GM20000 (cell line): Measurements from ENCODE around the gene PPP1R27.

Source experiments
- DNase-seq: peaks from one replicate; pipeline ENCODE4 v3.0.0; 2012; ENCODE audit warnings: low spot score
- TF ChIP-seq, protein P1 (sequence below): IDR thresholded peaks from 2 replicates; pipeline ENCODE4 v1.5.1; 2012; ENCODE audit warnings: mild to moderate bottlenecking, control low read depth; ENCODE audit errors: extremely low read depth, missing control alignments

PPP1R27 gene

DNA sequence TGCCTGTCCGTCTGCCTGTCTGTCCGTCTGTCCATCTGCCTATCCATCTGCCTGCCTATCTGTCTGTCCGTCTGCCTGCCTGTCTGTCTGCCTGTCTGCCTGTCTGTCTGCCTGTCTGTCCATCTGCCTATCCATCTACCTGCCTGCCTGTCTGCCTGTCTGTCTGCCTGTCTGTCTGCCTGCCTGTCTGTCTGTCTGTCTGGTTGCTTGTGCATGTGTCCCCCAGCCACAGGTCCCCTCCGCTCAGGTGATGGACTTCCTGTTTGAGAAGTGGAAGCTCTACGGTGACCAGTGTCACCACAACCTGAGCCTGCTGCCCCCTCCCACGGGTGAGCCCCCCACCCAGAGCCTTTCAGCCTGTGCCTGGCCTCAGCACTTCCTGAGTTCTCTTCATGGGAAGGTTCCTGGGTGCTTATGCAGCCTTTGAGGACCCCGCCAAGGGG lies 25.3 kb downstream of the PPP1R27 start:
- DNase-seq: no peak
- TF ChIP-seq, protein P1, sequence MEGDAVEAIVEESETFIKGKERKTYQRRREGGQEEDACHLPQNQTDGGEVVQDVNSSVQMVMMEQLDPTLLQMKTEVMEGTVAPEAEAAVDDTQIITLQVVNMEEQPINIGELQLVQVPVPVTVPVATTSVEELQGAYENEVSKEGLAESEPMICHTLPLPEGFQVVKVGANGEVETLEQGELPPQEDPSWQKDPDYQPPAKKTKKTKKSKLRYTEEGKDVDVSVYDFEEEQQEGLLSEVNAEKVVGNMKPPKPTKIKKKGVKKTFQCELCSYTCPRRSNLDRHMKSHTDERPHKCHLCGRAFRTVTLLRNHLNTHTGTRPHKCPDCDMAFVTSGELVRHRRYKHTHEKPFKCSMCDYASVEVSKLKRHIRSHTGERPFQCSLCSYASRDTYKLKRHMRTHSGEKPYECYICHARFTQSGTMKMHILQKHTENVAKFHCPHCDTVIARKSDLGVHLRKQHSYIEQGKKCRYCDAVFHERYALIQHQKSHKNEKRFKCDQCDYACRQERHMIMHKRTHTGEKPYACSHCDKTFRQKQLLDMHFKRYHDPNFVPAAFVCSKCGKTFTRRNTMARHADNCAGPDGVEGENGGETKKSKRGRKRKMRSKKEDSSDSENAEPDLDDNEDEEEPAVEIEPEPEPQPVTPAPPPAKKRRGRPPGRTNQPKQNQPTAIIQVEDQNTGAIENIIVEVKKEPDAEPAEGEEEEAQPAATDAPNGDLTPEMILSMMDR: no peak

DNA sequence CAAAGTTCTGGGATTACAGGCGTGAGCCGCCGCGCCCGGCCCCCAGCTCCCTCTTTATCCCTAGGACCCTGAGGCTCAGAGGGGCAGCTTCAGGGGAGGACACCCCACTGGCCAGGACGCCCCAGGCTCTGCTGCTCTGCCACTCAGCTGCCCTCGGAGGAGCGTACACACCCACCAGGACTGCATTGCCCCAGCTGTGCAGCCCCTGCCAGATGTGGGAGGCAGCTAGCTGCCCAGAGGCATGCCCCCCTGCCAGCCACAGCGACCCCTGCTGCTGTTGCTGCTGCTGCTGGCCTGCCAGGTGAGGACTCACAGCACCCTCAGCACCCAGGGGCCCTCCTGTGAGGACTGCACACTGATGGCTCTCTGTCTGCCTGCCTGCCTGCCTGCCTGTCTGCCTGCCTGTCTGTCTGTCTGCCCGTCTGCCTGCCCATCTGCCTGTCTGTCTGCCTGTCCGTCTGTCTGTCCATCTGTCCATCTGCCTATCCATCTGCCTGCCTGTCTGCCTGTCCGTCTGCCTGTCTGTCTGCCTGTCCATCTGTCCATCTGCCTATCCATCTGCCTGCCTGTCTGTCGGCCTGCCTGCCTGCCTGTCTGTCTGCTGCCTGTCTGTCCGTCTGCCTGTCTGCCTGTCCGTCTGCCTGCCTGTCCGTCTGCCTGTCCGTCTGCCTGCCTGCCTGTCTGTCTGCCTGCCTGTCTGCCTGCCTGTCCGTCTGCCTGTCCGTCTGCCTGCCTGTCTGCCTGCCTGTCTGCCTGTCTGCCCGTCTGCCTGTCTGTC lies 25.9 kb downstream of the PPP1R27 start:
- TF ChIP-seq, protein P1: no peak
- no peak for DNase-seq

DNA sequence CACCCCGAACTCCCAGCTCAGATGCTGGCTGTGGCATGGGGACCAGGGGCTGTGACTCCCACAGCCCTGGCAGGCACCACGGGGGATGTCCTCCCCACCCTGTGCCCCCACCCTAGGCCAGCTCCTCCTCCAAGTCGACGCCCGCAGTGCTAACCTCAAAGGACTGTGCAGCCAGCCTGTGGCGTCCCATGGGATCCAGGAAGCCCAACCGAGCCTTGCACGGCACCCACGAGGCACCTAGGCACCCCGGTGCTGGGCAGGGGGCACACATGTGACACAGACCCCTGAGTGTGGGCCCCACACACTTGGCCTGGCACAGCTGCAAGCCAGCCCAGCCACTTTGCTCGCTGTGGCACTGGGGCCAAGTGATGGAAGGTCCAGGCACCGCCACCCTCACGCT lies 27.0 kb downstream of the PPP1R27 start:
- no peak for DNase-seq
- TF ChIP-seq, protein P1: no peak

DNA sequence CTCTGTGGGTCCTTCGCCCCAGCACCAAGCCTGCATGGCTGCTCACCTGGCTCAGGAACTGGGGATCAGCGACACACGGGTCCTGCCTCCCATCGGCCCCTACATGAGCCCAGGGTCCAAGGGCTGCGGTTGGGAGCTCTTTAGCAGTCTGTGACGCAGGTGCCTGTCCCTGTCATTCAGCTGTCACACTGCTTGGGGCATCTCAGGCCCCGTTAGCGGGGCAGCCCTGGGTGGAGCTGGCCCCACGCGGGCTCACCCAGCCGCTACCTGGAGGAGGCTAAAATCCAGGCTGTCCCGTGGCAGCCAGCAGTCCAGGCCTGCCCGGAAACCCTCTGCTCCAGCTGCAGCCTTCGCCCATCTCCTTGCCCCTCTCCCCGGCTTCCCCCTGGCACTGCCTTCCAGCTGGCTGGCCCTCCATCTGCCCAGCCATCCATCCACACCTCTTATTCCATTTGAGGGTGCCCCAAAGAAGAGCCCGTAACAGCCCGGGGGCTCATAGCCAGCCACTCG lies 27.6 kb downstream of the PPP1R27 start:
- no peak for DNase-seq
- TF ChIP-seq, protein P1: no peak

DNA sequence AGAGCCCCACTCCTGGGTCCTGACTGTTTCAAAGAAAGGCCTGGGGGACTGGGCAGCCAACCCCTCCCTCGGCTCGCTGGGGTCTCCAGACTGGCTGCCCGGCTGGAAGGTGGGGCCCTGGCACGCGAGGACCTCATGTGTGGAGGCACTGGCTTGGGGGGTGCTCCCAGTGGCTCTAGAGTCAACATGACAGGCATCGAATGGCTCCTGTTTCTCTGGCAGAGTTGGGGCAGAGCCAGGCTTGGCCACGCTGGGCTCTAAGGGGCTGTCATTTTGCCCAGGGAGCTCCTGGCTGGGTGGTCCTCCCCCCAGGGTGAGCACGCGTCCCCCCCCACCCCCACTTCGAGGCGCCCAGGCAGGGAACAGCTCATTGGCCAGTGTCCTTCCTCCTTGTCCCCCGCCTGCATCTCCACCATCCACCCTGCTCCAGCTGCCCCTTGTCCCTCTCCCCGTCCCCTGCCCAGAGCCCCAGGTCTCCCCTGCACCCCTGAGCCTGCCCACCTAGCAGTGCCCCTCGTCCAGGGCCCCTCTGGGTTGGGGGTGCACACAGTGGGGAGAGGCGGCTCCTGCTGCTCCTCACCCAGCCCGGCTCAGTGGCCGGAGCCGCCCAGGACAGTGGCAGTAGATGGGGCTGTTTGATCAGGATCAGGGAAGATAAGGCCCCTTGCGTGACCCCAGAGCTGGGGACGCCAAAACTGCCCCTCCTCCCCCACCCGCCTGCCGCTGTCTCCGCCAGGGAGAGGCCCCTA lies 28.2 kb downstream of the PPP1R27 start:
- TF ChIP-seq, protein P1: no peak
- no peak for DNase-seq

DNA sequence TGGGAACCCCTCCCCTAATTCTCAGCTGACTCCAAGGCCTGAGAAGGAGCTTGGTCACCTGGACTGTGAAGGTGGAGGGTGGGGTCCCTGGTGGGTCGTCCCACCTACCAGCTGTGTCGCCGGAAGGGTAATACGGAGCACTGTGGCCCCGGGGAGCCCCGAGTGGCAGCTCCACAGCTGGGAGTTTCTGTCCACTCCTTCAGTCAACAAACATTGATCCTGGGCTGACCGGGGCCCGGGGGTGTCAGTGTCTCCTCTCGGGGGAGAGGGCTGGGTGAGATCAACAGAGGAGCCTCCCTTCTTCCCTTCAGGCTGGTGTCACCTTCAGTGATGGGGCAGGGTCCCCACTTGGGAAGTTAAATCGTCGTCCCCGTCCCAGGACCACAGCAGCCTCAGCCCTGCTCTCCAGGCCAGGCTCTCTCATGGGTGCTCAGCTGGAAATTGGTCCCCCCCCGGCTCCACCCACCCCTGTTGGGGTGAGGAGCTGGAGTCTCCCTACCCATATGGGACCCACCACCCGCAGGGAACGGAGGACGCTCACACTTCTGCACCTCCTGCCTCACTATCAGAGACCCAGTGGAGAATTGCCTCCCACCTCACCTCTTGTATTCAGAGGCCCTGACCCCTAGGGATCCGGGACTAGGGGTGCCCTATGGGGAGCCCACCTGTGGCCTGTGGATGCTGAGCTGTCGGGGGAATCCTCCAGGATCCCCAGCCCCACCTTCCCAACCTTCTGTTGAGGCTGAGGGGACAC lies 29.0 kb downstream of the PPP1R27 start:
- TF ChIP-seq, protein P1: no peak

More for the DNA sequence above, 29.0 kb downstream of the PPP1R27 start:
- no peak for DNase-seq
